ENCODE data around the gene GALR3. TPM values are rescaled to one million over a fixed set of nuclear protein-coding genes. Genes with fewer than 3 reads are reported as not detected.

GALR3 gene
- total and polyA plus RNA-seq, 12 donors = 0.03 TPM; not detected in 11

DNA sequence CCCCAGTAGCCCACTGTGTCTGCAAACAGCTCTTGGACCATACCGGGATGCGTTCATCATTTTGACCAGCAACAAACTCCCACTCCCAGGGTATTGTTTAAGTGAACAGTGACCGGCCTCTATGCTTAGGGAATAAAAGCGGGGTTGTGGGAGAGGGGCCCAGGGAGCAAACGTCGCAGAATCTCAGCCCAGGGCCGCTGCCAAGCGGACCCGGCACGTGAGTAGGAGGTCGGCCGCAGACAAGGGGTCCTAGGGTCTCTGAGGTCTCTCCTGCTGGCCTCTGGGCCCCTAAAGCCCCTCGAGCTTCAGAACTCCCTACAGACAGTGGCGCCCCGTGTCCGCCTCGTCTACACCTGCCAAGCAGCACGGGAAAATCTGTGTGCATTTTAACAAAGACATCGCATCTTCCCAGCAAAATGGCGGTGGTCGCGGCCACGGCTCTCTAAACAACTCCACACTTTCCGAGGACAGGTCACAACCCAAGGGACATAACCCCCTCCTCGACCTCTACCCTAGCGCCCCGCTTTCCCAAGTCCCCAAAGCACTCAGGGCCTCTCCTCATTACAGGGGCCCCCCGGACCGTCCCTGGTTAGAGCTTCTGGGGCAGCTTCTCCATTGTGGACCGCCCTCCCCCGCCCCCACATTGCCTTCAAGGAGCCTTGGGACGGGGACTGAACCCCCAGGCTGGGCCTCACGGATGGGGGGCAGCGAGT, 19.4 kb upstream of the GALR3 start:
- TF ChIP-seq CTCF (IDR thresholded peaks at IDR 0.05) = no peak
- Histone ChIP-seq H3K36me3 (no peaks in the 10 kb centered on the region), H3K27me3 (peaks cover 0 to 34% (median 0%) of the 10 kb centered on the region in 7 donors), H3K9me3 (no peaks in the 10 kb centered on the region), H3K4me1 (peaks cover 8 to 64% (median 41%) of the 10 kb centered on the region in 9 donors), H3K4me3 (peak overlapping the region in 5 of 10 donors; percentile 67 to 85 (median 71)), H3K27ac (peak overlapping the region in 2 of 10 donors; percentile 92 to 95)
- WGBS, 2 donors = 53 to 60% methylated on average over 34 of the region's 34 CpGs
- ATAC-seq = no peak
- DNase-seq = no peak
- intact Hi-C loops (cut with DNase I) = loop anchor here in 3 of 10 donors (5.0 to 10.0 kb wide), 2 partner anchors 49 to 56 kb away; no protein-coding TSS in a partner anchor

DNA sequence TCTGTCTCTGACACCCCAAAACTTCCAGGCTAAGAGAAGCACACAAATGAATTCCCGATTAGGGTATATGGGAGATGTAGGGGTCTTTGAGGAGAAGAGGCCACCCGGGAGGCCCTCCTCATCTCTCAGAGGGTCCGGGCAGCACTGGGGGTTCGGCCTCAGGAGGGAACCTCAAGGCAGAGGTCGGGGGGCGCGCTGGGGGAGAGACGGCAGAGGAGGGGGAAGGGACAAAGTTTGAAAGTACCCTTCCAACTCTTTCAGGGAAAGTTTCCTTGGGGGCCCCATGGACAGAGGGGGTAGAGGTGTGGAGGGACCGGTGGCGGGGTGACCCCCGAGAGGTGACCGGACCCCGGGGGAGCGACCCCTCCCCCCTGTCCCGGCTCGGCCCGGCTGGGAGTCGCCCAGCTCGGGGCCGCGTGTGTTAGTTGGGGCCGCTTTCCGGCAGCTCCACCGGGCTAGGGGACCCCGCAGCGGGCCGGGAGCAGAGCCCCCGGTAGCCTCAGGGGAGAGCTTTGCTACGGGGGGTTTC, 18.8 kb upstream of the GALR3 start:
- no peak for DNase-seq
- H3K36me3 ChIP-seq = no peaks in the 10 kb centered on the region
- no peak for TF ChIP-seq CTCF (IDR thresholded peaks at IDR 0.05)
- H3K4me3 ChIP-seq = peak overlapping the region; percentile 54 to 85 (median 71)
- peaks cover 8 to 67% (median 42%) of the 10 kb centered on the region in 9 donors for H3K4me1 ChIP-seq
- no peaks in the 10 kb centered on the region for H3K9me3 ChIP-seq
- intact Hi-C loops (cut with DNase I) = loop anchor here in 3 of 10 donors (5.0 to 10.0 kb wide), 2 partner anchors 50 to 57 kb away; no protein-coding TSS in a partner anchor
- H3K27me3 ChIP-seq = peaks cover 0 to 34% (median 0%) of the 10 kb centered on the region in 7 donors
- H3K27ac ChIP-seq = peak overlapping the region; percentile 83 to 96 (median 92)
- WGBS, 2 donors = 5% methylated on average over 29 of the region's 29 CpGs
- no peak for ATAC-seq

DNA sequence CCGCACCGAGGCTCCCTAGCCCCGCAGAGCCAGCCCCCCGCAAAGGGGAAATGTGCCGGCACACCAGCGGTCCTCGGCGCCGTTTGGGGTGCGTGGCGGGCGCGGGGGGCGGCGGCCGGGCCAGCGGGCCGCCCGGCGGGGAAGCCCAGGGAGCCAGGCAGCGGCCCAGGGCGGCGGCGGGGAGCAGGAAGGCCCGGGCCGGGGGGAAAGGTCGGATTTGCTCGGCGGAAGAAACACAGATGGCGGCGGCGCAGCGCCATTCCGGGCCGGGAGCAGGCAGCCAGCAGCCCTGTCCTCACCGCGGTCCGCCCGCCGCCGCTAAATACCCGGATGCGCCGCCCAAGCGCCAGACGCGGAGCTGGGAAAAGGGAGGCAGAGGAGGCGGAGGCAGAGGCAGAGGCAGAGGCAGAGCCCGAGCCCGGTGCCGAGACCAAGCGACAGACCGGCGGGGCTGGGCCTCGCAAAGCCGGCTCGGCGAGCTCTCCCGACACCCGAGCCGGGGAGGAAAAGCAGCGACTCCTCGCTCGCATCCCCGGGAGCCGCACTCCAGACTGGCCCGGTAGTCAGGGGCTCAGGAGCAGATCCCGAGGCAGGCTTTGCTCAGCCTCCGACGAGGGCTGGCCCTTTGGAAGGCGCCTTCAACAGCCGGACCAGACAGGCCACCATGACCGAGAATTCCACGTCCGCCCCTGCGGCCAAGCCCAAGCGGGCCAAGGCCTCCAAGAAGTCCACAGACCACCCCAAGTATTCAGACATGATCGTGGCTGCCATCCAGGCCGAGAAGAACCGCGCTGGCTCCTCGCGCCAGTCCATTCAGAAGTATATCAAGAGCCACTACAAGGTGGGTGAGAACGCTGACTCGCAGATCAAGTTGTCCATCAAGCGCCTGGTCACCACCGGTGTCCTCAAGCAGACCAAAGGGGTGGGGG, 18.0 kb upstream of the GALR3 start:
- ATAC-seq (peak; percentile 59 to 74 (median 68)), DNase-seq (peak; percentile 93)
- Histone ChIP-seq H3K27ac (peak overlapping the region; percentile 83 to 96 (median 92)), H3K4me3 (peak overlapping the region; percentile 54 to 85 (median 71)), H3K4me1 (peaks cover 8 to 67% (median 42%) of the 10 kb centered on the region in 9 donors), H3K9me3 (no peaks in the 10 kb centered on the region), H3K27me3 (peaks cover 0 to 34% (median 0%) of the 10 kb centered on the region in 7 donors), H3K36me3 (no peaks in the 10 kb centered on the region)
- intact Hi-C loops (cut with DNase I) = loop anchor here in 4 of 10 donors (5.0 to 10.0 kb wide), 3 partner anchors 47 to 58 kb away; no protein-coding TSS in a partner anchor
- 1 to 2% methylated on average over 86 of the region's 87 CpGs for WGBS, 2 donors
- TF ChIP-seq CTCF (IDR thresholded peaks at IDR 0.05) = no peak

All from heart right ventricle (tissue), 16 donors.